ENCODE measurements around the gene FSIP1. TPM values are rescaled to one million over a fixed set of nuclear protein-coding genes. Genes with fewer than 3 reads are reported as not detected.

FSIP1 gene
- total RNA-seq, 1 experiment from 2014 or later, result 0.61 TPM

- Mint-ChIP-seq H3K27me3 (ENCODE audit: low read depth) (no peaks in the 10 kb centered on the region), H3K36me3 (peaks cover 33% of the 10 kb centered on the region), H3K9me3 (no peaks in the 10 kb centered on the region), H3K27ac (no peak overlapping the region), H3K4me1 (peaks cover 13% of the 10 kb centered on the region), H3K4me3 (no peak overlapping the region)
- ATAC-seq (no peak), DNase-seq (ENCODE audit: low spot score) (no peak)
- ChIA-PET CTCF (interaction anchor here (2.4 kb wide), 1 partner anchor 17 kb away, joined by 5 read pairs; the partner anchor contains the start of gene THBS1), POLR2A (no interaction called here)
- TF ChIP-seq ZNF396 (CRISPR knock-in tag; IDR thresholded peaks at IDR 0.05; ENCODE audit: borderline replicate concordance) (no peak), ZNF512 (CRISPR knock-in tag; IDR thresholded peaks at IDR 0.05; ENCODE audit: borderline replicate concordance) (no peak), ZNF138 (CRISPR knock-in tag; conservative IDR thresholded peaks at IDR 0.05) (no peak), ZNF121 (CRISPR knock-in tag; IDR thresholded peaks at IDR 0.05) (no peak), EMX1 (CRISPR knock-in tag; IDR thresholded peaks at IDR 0.05) (no peak), MXD4 (CRISPR knock-in tag; IDR thresholded peaks at IDR 0.05; ENCODE audit: borderline replicate concordance) (no peak), ETV6 (CRISPR knock-in tag; IDR thresholded peaks at IDR 0.05) (no peak), TEAD4 (CRISPR knock-in tag; IDR thresholded peaks at IDR 0.05) (no peak), SMAD3 (CRISPR knock-in tag; IDR thresholded peaks at IDR 0.05; ENCODE audit: borderline replicate concordance) (no peak), KAT7 (CRISPR knock-in tag; IDR thresholded peaks at IDR 0.05; ENCODE audit: borderline replicate concordance) (no peak), NFATC4 (CRISPR knock-in tag; IDR thresholded peaks at IDR 0.05) (no peak)
Observed at GRCh38 chr15:39597751-39598185, 184.9 kb downstream of the FSIP1 start.

- TF ChIP-seq NR1H2 (CRISPR knock-in tag; IDR thresholded peaks at IDR 0.05), result no peak
- TF ChIP-seq ERG (CRISPR knock-in tag; IDR thresholded peaks at IDR 0.05), result no peak
- no peak for TF ChIP-seq ZMAT4 (CRISPR knock-in tag; IDR thresholded peaks at IDR 0.05)
- TF ChIP-seq FOXP4 (CRISPR knock-in tag; IDR thresholded peaks at IDR 0.05), result no peak
- no peak for TF ChIP-seq ESRRA (CRISPR knock-in tag; IDR thresholded peaks at IDR 0.05; ENCODE audit: borderline replicate concordance)
- TF ChIP-seq ZNF416 (CRISPR knock-in tag; IDR thresholded peaks at IDR 0.05), result no peak
- peaks cover 13% of the 10 kb centered on the region for H3K4me1 Mint-ChIP-seq
- POLR2A ChIA-PET, result no interaction called here
- H3K27me3 Mint-ChIP-seq (ENCODE audit: low read depth), result no peaks in the 10 kb centered on the region
- H3K4me3 Mint-ChIP-seq, result no peak overlapping the region
- H3K9me3 Mint-ChIP-seq, result no peaks in the 10 kb centered on the region
- CTCF ChIA-PET, result no interaction called here
- ATAC-seq, result no peak
- H3K36me3 Mint-ChIP-seq, result peaks cover 37% of the 10 kb centered on the region
- no peak overlapping the region for H3K27ac Mint-ChIP-seq
- no peak for DNase-seq (ENCODE audit: low spot score)
Observed at GRCh38 chr15:39597336-39597735, 185.3 kb downstream of the FSIP1 start.

- H3K4me3 Mint-ChIP-seq, result no peak overlapping the region
- ChIA-PET POLR2A (interaction anchor here (1.2 kb wide), 1 partner anchor 15 kb away, joined by 3 read pairs; the partner anchor contains the start of gene THBS1), CTCF (interaction anchor here (2.0 kb wide), 1 partner anchor 160 kb away, joined by 5 read pairs; no protein-coding TSS in a partner anchor)
- H3K36me3 Mint-ChIP-seq, result peaks cover 46% of the 10 kb centered on the region
- DNase-seq (ENCODE audit: low spot score) (no peak), ATAC-seq (no peak)
- H3K4me1 Mint-ChIP-seq, result peaks cover 13% of the 10 kb centered on the region
- H3K27me3 Mint-ChIP-seq (ENCODE audit: low read depth), result no peaks in the 10 kb centered on the region
- peak overlapping the region; percentile 67; the same call in 1 of the 2 replicates for H3K27ac Mint-ChIP-seq
- H3K9me3 Mint-ChIP-seq, result no peaks in the 10 kb centered on the region
- no peak for TF ChIP-seq ZNF671 (CRISPR knock-in tag; IDR thresholded peaks at IDR 0.05)
- TF ChIP-seq OVOL2 (CRISPR knock-in tag; IDR thresholded peaks at IDR 0.05; ENCODE audit: borderline replicate concordance), result no peak
- no peak for TF ChIP-seq AR (CRISPR knock-in tag; IDR thresholded peaks at IDR 0.05)
- TF ChIP-seq AFF4 (CRISPR knock-in tag; IDR thresholded peaks at IDR 0.05; ENCODE audit: borderline replicate concordance), result no peak
Observed at GRCh38 chr15:39596358-39597051, 186.1 kb downstream of the FSIP1 start.
